ENCODE results near the gene PIK3R5.

PIK3R5 gene

DNA sequence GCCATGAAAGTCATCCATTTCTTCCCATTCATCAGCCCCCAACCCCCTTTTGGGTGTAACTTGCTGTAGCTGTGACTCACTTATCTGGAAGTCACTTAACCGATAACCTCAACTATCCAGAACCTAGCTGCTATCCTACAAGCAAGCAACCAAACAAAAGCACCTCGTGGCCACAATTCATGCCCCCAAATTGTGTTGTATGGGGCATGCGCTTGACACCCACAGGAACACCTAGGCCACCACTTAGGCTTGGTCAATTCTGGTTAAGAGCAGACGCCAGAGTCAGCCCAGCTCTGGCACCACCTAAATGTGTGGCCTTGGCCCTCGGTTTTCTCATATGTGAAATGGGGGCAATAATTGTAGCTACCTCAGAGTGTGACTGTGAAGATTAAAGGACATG, 3.7 kb downstream of the PIK3R5 start:
- TF ChIP-seq, protein P1, sequence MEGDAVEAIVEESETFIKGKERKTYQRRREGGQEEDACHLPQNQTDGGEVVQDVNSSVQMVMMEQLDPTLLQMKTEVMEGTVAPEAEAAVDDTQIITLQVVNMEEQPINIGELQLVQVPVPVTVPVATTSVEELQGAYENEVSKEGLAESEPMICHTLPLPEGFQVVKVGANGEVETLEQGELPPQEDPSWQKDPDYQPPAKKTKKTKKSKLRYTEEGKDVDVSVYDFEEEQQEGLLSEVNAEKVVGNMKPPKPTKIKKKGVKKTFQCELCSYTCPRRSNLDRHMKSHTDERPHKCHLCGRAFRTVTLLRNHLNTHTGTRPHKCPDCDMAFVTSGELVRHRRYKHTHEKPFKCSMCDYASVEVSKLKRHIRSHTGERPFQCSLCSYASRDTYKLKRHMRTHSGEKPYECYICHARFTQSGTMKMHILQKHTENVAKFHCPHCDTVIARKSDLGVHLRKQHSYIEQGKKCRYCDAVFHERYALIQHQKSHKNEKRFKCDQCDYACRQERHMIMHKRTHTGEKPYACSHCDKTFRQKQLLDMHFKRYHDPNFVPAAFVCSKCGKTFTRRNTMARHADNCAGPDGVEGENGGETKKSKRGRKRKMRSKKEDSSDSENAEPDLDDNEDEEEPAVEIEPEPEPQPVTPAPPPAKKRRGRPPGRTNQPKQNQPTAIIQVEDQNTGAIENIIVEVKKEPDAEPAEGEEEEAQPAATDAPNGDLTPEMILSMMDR (IDR thresholded peaks at IDR 0.05; ENCODE audit: low read depth, low read length, missing control alignments), result no peak
- no peak overlapping the region for H3K4me3 ChIP-seq (ENCODE audit: low read depth, low read length)

DNA sequence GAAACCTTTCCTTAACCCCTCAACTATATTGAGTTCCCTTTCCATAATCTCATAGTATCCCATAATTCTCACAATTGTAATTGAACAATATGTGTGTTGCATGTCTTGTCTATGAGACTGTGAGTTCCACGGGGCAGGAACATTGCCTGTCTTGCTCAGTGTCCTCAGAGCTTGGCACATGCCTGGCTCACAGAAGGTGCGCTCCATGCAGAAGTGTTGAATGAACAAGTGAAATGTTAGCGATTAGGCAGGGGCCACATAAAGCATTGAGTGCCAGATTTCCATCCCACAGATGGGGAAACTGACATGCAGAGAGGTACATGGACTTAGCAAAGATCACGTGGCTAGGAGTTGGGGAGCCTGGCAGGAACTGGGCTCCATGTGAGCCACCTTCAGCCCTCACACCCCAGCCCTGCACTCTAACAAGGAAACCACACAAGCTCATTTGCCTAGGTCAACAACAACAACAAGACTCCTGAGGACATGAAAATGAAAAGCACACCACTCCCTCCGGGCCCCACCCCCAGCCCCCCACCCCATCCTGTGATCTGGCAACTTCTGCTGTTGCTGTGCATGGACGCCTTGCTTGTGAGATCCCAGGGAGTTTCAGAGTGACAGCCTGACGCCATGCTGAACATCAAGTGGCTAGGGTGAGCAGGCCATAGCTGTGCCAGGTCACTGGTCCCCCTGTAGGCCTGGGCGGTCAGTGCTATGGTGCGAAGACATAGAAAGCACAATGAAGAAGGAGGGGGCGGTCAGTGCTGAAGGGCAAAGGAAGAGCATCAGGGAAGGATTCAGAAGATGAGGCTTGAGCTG, 5.0 kb downstream of the PIK3R5 start:
- TF ChIP-seq, protein P1 (IDR thresholded peaks at IDR 0.05; ENCODE audit: low read depth, low read length, missing control alignments), result no peak
- in situ Hi-C loops (cut with HindIII; ENCODE audit: low sequenced_read_pairs), result no loop called here
- no peak for DNase-seq (ENCODE audit: low read depth)
- no peak overlapping the region for H3K4me3 ChIP-seq (ENCODE audit: low read depth, low read length)

More for the DNA sequence above, 3.7 kb downstream of the PIK3R5 start:
- no peak for DNase-seq (ENCODE audit: low read depth)
- in situ Hi-C loops (cut with HindIII; ENCODE audit: low sequenced_read_pairs), result no loop called here

DNA sequence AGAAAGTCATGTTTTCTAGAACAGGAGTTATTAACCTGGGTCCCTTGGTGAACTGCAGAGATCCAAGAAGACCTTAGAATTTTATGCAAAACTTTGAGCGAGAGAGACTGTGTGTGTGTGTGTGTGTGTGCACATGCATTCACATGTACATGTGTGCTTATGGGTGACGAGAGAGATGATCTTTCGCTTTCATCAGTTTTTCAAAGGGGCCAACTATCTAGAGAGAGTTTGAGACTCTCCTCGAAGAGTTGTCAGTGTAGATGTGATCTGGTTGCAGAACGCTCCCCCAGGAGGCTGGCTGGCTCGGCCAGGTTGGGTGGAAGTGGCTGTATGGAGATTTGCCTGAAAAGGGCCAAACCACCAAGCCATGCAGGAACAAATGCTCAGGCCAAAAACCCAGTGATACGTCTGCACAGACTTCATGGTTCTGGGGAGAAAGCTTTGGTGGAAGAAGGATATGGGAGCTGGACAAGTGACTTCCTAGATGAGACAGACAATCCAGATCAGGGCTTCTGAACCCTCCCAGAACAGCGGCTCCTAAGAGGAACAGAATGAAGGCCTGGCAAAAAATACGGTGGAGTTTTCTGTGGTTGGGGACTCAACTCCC, 6.1 kb downstream of the PIK3R5 start:
- DNase-seq (ENCODE audit: low read depth), result no peak
- TF ChIP-seq, protein P1 (IDR thresholded peaks at IDR 0.05; ENCODE audit: low read depth, low read length, missing control alignments), result no peak
- H3K4me3 ChIP-seq (ENCODE audit: low read depth, low read length), result no peak overlapping the region
- in situ Hi-C loops (cut with HindIII; ENCODE audit: low sequenced_read_pairs), result no loop called here

DNA sequence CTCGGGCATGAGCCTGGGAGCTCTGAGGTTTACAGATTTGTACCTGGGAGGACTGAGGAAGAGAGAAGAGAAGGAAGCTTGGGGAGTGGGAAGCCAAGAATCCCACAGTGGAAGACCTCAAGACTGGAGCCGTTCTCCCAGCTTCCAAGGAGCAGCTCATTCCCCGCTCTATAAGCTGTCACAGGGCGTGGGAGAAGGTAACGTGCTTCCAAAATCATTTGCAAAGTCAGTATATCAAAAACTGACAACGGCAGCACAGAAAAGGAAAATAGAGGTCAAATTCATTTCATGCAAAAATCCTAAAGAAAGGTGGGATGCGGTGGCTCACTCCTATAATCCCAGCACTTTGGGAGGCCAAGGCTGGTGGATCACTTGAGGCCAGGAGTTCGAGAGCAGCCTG, 7.8 kb downstream of the PIK3R5 start:
- H3K4me3 ChIP-seq (ENCODE audit: low read depth, low read length), result no peak overlapping the region
- TF ChIP-seq, protein P1 (IDR thresholded peaks at IDR 0.05; ENCODE audit: low read depth, low read length, missing control alignments), result no peak
- DNase-seq (ENCODE audit: low read depth), result no peak
- in situ Hi-C loops (cut with HindIII; ENCODE audit: low sequenced_read_pairs), result no loop called here

DNA sequence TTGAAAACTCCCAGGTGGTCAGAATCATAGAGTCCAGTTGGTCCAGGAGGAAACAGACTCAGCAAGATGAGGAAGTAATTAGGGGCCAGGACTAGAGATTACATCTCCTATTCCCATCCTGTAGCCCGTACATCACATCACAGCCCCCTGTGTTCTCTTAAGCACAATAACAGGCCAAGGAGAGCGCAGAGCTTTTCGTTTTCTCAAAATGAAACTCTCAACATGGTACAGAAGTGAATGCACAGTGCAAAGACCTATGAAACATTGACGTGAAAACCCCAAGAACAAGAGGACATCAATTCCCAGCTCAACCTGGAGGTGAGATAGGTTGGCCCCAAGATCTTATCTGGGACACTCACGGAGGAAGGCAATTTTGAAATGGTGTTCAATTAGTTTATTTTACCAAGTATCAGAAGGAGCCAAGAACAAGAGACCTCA, 9.0 kb downstream of the PIK3R5 start:
- no peak for DNase-seq (ENCODE audit: low read depth)
- no peak overlapping the region for H3K4me3 ChIP-seq (ENCODE audit: low read depth, low read length)
- in situ Hi-C loops (cut with HindIII; ENCODE audit: low sequenced_read_pairs), result no loop called here
- TF ChIP-seq, protein P1 (IDR thresholded peaks at IDR 0.05; ENCODE audit: low read depth, low read length, missing control alignments), result no peak

DNA sequence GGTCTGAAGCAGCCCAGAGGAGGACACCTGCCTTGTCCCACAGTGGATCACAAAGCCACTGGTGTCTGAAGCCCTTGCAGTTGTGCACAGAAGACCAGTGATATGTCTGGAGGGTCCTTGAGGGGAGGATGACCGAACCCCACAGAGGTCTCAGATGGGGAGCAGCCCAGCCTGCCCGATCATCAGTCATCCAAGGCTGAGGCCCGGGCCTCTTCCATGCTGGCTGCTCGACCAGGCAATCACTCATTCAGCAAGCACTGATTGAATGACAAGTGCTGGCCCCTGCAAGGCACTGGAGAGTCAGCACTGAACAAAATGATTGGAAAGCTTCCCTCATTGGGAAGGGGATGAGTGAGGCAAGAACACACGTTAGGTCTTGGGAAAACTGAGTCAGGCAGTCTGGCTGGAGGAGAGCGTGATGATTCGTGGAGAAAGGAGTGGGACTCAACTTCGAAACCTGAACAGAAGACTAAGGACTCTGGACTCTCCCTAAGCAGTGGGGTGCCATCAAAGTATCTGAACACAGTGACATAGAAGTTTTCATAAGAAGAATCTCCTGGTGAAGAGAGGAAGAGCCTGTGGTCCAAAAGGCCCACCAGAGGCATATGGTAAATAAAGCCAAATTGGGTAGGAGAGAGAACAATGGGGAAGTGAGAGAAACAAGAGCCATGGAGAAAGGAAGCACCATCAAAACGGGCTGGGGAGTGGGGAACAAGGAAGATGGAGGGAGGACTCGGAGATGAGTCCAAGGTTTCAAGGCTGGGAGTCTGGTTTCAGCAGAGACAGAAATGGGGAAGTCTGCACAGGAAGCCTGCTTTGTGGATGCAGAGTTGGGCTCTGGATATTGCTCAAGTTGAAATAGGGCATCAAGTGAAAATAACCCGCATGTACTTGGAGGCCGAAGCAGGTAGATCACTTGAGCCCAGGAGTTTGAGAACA, 10.2 kb downstream of the PIK3R5 start:
- H3K4me3 ChIP-seq (ENCODE audit: low read depth, low read length), result no peak overlapping the region
- no peak for DNase-seq (ENCODE audit: low read depth)
- in situ Hi-C loops (cut with HindIII; ENCODE audit: low sequenced_read_pairs), result no loop called here
- TF ChIP-seq, protein P1 (IDR thresholded peaks at IDR 0.05; ENCODE audit: low read depth, low read length, missing control alignments), result no peak

Measured in astrocyte of the cerebellum (primary cell).